Measurements from ENCODE around the gene JAK1.

- TF ChIP-seq CTCF (IDR thresholded peaks at IDR 0.05) (no peak), POLR2A (IDR thresholded peaks at IDR 0.05) (no peak)
These were observed 17.8 kb upstream of the JAK1 start for GRCh38 chr1:64984106-64984505.
